HepG2 (cell line): ENCODE data around the gene CSNK1D. TPM values are rescaled to one million over a fixed set of nuclear protein-coding genes. Genes with fewer than 3 reads are reported as not detected.

ENCODE experiments used
- CC2D1A ChIP-seq: sonication (generic); formaldehyde crosslinking; IDR thresholded peaks from 2 replicates; pipeline ENCODE4 v1.8.1; 2023; ENCODE audit warnings: mild to moderate bottlenecking, missing genetic modification reagents
- ERF ChIP-seq: IDR thresholded peaks from 2 replicates; pipeline ENCODE4 v1.6.1; 2018; ENCODE audit warnings: missing biosample characterization, missing genetic modification reagents
- KIAA2018 ChIP-seq: sonication (generic); formaldehyde crosslinking; IDR thresholded peaks from 2 replicates; pipeline ENCODE4 v1.5.0; 2020; ENCODE audit warnings: mild to moderate bottlenecking, missing genetic modification reagents, borderline replicate concordance
- MTA3 ChIP-seq: sonication (generic); formaldehyde crosslinking; IDR thresholded peaks from 2 replicates; pipeline ENCODE4 v1.4.0; 2020; ENCODE audit warnings: missing genetic modification reagents
- ZKSCAN5 ChIP-seq: sonication (generic); formaldehyde crosslinking; IDR thresholded peaks from 2 replicates; pipeline ENCODE4 v1.5.1; 2020; ENCODE audit warnings: mild to moderate bottlenecking, missing genetic modification reagents
- ZNF280D ChIP-seq: sonication (generic); formaldehyde crosslinking; IDR thresholded peaks from 2 replicates; pipeline ENCODE4 v1.5.1; 2020; ENCODE audit warnings: mild to moderate bottlenecking, missing genetic modification reagents
- polyA plus RNA-seq, 8 experiments: library from polyadenylated mRNA; depleted of rRNA in 3 of 8; stranded (reverse) in 7 of 8; unstranded in 1 of 8; fragments of >200 nt; fragmentation: Illumina TruSeq in 4 of 8; extraction: Trizol in 4 of 8; gene quantifications; 2 replicates each; pipeline versions ENCODE4 v1.2.1 to v1.2.3, GENCODE V29; 2011 to 2016; ENCODE audit warnings: low read depth in 4 of 8, missing spikeins in 1 of 8, mixed read lengths in 1 of 8; ENCODE audit not compliant: insufficient read depth in 1 of 8
- total RNA-seq, 5 experiments: library from RNA; depleted of rRNA; stranded (reverse); fragments of >200 nt; fragmentation: Illumina TruSeq; extraction: Trizol; gene quantifications; 2 replicates each; pipeline ENCODE4 v1.2.3, GENCODE V29; 2016; ENCODE audit warnings: low read depth in 1 of 5
- TF ChIP-seq, protein P1 (sequence below): sonication (generic); formaldehyde crosslinking; IDR thresholded peaks from 2 replicates; pipeline ENCODE4; 2020; ENCODE audit warnings: missing genetic modification reagents, mild to moderate bottlenecking, borderline replicate concordance
- TF ChIP-seq, protein P2 (sequence below): sonication (generic); formaldehyde crosslinking; IDR thresholded peaks from 2 replicates; pipeline ENCODE4 v1.4.0; 2020; ENCODE audit warnings: missing genetic modification reagents

CSNK1D gene
- total and polyA plus RNA-seq, 2 of the 13 experiments (the other 11 are each of a cell fraction or from before 2014, with no cell fraction given) = 31.5 to 128 TPM

- TF ChIP-seq, protein P1, sequence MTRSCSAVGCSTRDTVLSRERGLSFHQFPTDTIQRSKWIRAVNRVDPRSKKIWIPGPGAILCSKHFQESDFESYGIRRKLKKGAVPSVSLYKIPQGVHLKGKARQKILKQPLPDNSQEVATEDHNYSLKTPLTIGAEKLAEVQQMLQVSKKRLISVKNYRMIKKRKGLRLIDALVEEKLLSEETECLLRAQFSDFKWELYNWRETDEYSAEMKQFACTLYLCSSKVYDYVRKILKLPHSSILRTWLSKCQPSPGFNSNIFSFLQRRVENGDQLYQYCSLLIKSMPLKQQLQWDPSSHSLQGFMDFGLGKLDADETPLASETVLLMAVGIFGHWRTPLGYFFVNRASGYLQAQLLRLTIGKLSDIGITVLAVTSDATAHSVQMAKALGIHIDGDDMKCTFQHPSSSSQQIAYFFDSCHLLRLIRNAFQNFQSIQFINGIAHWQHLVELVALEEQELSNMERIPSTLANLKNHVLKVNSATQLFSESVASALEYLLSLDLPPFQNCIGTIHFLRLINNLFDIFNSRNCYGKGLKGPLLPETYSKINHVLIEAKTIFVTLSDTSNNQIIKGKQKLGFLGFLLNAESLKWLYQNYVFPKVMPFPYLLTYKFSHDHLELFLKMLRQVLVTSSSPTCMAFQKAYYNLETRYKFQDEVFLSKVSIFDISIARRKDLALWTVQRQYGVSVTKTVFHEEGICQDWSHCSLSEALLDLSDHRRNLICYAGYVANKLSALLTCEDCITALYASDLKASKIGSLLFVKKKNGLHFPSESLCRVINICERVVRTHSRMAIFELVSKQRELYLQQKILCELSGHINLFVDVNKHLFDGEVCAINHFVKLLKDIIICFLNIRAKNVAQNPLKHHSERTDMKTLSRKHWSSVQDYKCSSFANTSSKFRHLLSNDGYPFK = no peak
- TF ChIP-seq KIAA2018 (CRISPR knock-in tag) (no peak), ERF (CRISPR knock-in tag) (no peak; the same call in 1 of the 2 replicates), CC2D1A (no peak), MTA3 (CRISPR knock-in tag) (no peak), ZNF280D (CRISPR knock-in tag) (no peak), ZKSCAN5 (CRISPR knock-in tag) (no peak)
- TF ChIP-seq, protein P2, sequence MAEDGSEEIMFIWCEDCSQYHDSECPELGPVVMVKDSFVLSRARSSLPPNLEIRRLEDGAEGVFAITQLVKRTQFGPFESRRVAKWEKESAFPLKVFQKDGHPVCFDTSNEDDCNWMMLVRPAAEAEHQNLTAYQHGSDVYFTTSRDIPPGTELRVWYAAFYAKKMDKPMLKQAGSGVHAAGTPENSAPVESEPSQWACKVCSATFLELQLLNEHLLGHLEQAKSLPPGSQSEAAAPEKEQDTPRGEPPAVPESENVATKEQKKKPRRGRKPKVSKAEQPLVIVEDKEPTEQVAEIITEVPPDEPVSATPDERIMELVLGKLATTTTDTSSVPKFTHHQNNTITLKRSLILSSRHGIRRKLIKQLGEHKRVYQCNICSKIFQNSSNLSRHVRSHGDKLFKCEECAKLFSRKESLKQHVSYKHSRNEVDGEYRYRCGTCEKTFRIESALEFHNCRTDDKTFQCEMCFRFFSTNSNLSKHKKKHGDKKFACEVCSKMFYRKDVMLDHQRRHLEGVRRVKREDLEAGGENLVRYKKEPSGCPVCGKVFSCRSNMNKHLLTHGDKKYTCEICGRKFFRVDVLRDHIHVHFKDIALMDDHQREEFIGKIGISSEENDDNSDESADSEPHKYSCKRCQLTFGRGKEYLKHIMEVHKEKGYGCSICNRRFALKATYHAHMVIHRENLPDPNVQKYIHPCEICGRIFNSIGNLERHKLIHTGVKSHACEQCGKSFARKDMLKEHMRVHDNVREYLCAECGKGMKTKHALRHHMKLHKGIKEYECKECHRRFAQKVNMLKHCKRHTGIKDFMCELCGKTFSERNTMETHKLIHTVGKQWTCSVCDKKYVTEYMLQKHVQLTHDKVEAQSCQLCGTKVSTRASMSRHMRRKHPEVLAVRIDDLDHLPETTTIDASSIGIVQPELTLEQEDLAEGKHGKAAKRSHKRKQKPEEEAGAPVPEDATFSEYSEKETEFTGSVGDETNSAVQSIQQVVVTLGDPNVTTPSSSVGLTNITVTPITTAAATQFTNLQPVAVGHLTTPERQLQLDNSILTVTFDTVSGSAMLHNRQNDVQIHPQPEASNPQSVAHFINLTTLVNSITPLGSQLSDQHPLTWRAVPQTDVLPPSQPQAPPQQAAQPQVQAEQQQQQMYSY (CRISPR knock-in tag) = no peak; the same call in 1 of the 2 replicates
These were observed 44.4 kb downstream of the CSNK1D start, which contains the start of gene SLC16A3 (continued) for GRCh38 chr17:82228842-82229697.
